ENCODE data around the gene DUOXA1. TPM values are rescaled to one million over a fixed set of nuclear protein-coding genes. Genes with fewer than 3 reads are reported as not detected.

DUOXA1 gene
- polyA plus RNA-seq, 1 of the 3 experiments (the other 2 are of a cell fraction): 0.02 TPM

- no peaks in the 10 kb centered on the region for H4K20me1 ChIP-seq (ENCODE audit: insufficient read depth)
- no peak overlapping the region for H3K9ac ChIP-seq
- POLR2A ChIA-PET: interaction anchor here (0.7 to 2.0 kb wide), 3 partner anchors 10 to 101 kb away, joined by 3 to 6 read pairs (median 4); no protein-coding TSS in a partner anchor
- H3K4me2 ChIP-seq: 0 out of 2 replicates have a peak overlapping the region, but pooled peaks have one; percentile 28
- WGBS (ENCODE audit: low lambda C conversion rate): 75% methylated on average over 1 of the region's 1 CpG
- H3K4me1 ChIP-seq (ENCODE audit: control insufficient read depth in 1 of 2, insufficient read depth in 2 of 2, low read depth in 1 of 2, low read length in 1 of 2): peaks cover 12% of the 10 kb centered on the region in 2 experiments; a peak in 3 of 4 replicates
- no peaks in the 10 kb centered on the region for H3K9me3 ChIP-seq
- peaks cover 0 to 3% of the 10 kb centered on the region in 2 experiments for H3K36me3 ChIP-seq (replicated peaks in 1 of 2; ENCODE audit: control insufficient read depth in 1 of 2, insufficient read depth in 2 of 2, low read length in 1 of 2)
- H3F3A ChIP-seq (replicated peaks; ENCODE audit: insufficient read depth): no peaks in the 10 kb centered on the region
- no peaks in the 10 kb centered on the region for H3K27me3 ChIP-seq (ENCODE audit: insufficient read depth)
- H2AFZ ChIP-seq (ENCODE audit: low read depth): no peak overlapping the region
- CTCF ChIA-PET: interaction anchor here (1.2 to 4.3 kb wide), 4 partner anchors 16 to 128 kb away, joined by 3 to 25 read pairs (median 8); no protein-coding TSS in a partner anchor
- TF ChIP-seq NFIC (IDR thresholded peaks at IDR 0.05; ENCODE audit: borderline replicate concordance) (no peak), MEF2A (IDR thresholded peaks at IDR 0.05; ENCODE audit: borderline replicate concordance, low read depth) (no peak), GATA2 (CRISPR knock-in tag; IDR thresholded peaks at IDR 0.05) (peak; percentile 40), MXI1 (IDR thresholded peaks at IDR 0.05; ENCODE audit: low read depth, low read length) (no peak), RXRA (IDR thresholded peaks at IDR 0.05; ENCODE audit: borderline replicate concordance, low read depth) (no peak)
- no peaks in the 10 kb centered on the region for H3K79me2 ChIP-seq (ENCODE audit: insufficient read depth)
- H3K9me2 ChIP-seq: no peaks in the 10 kb centered on the region
- peak; percentile 62 for DNase-seq
- peak overlapping the region in 1 of 2 experiments; percentile 67; a peak in 2 of 4 replicates for H3K27ac ChIP-seq (ENCODE audit: low read depth in 2 of 2, low read length in 1 of 2)
- no peak overlapping the region for H3K4me3 ChIP-seq (ENCODE audit: low read depth in 2 of 2, low read length in 1 of 2)
Measured at GRCh38 chr15:45149060-45149459, 19.4 kb upstream of the DUOXA1 start.

GRCh38 chr15:45148076-45149059, 18.7 kb upstream of the DUOXA1 start:
- Histone ChIP-seq H3K4me1 (ENCODE audit: control insufficient read depth in 1 of 2, insufficient read depth in 2 of 2, low read depth in 1 of 2, low read length in 1 of 2) (peaks cover 12 to 13% of the 10 kb centered on the region in 2 experiments; a peak in 3 of 4 replicates), H3F3A (replicated peaks; ENCODE audit: insufficient read depth) (no peaks in the 10 kb centered on the region), H2AFZ (ENCODE audit: low read depth) (no peak overlapping the region), H3K9me3 (no peaks in the 10 kb centered on the region), H3K79me2 (ENCODE audit: insufficient read depth) (no peaks in the 10 kb centered on the region), H3K4me3 (ENCODE audit: low read depth in 2 of 2, low read length in 1 of 2) (no peak overlapping the region), H3K36me3 (replicated peaks in 1 of 2; ENCODE audit: control insufficient read depth in 1 of 2, insufficient read depth in 2 of 2, low read length in 1 of 2) (peaks cover 0 to 3% of the 10 kb centered on the region in 2 experiments), H3K9me2 (no peaks in the 10 kb centered on the region), H3K27ac (ENCODE audit: low read depth in 2 of 2, low read length in 1 of 2) (peak overlapping the region in 1 of 2 experiments; percentile 67; a peak in 2 of 4 replicates), H4K20me1 (ENCODE audit: insufficient read depth) (no peaks in the 10 kb centered on the region), H3K9ac (no peak overlapping the region), H3K27me3 (ENCODE audit: insufficient read depth) (no peaks in the 10 kb centered on the region), H3K4me2 (peak overlapping the region; percentile 28; the same call in 1 of the 2 replicates)
- 85% methylated on average over 11 of the region's 12 CpGs for WGBS (ENCODE audit: low lambda C conversion rate)
- peak; percentile 82 for DNase-seq
- TF ChIP-seq NFIC (IDR thresholded peaks at IDR 0.05; ENCODE audit: borderline replicate concordance): 0 out of 2 replicates have a peak, but pooled peaks have one; percentile 16
- no peak for TF ChIP-seq ZBTB33 (IDR thresholded peaks at IDR 0.05; ENCODE audit: borderline replicate concordance, low read depth)
- ChIA-PET POLR2A (interaction anchor here (0.7 to 2.0 kb wide), 4 partner anchors 9 to 102 kb away, joined by 3 to 6 read pairs (median 4); partner anchors contain the start of gene SHF), CTCF (interaction anchor here (0.8 to 4.3 kb wide), 5 partner anchors 11 to 128 kb away, joined by 3 to 25 read pairs (median 4); no protein-coding TSS in a partner anchor)
